ENCODE measurements around the gene ACBD4.
A peak's percentile ranks its signal among the peaks of the same experiment; 100 is the strongest.

The ACBD4 gene

DNA sequence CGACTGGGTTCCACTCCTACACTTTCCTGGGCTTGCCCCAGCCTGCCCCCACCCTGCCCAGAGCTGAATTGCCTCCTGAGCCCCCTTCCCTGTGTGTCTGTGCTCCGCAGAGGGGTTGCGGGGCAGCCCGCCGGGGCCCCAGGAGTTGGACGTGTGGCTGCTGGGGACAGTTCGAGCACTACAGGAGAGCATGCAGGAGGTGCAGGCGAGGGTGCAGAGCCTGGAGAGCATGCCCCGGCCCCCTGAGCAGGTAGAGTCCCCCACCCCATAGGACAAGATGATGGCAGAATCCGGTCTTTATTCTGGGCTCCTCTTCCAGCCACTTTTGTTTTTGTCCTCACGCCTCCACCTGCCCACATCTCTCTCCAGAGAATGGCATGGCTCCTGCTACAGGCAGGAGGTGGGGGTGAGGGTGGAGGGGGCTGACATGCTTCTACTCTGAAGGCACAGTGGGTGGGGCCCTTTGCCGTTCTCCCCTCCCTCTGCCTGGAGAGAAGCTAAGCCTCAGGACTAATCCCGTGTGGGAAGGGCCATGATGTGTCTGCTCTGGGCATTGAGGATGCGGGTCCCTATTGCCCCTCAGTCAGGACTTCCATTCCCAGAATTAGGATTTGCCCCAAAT, 3.5 kb downstream of the ACBD4 start:
- DNase-seq: no peak

DNA sequence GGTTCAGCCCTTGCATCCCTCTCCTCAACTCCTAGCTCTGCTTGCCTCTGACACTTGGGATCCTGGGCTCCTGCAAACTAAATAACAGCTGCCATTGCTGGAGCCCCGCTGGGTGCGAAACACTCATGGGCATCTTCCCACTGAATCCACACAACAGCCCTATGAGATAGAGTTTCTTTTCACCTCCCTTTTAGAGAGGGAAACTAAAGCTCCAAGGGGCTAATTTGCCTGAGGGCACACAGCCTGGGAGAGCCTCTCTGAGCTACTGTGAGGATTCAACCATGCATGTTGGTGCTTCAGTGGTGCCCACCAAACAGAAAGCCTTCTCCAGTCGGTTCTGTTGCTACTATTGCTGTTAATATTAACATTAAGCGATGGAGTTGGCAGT, 4.0 kb downstream of the ACBD4 start:
- DNase-seq: no peak

DNA sequence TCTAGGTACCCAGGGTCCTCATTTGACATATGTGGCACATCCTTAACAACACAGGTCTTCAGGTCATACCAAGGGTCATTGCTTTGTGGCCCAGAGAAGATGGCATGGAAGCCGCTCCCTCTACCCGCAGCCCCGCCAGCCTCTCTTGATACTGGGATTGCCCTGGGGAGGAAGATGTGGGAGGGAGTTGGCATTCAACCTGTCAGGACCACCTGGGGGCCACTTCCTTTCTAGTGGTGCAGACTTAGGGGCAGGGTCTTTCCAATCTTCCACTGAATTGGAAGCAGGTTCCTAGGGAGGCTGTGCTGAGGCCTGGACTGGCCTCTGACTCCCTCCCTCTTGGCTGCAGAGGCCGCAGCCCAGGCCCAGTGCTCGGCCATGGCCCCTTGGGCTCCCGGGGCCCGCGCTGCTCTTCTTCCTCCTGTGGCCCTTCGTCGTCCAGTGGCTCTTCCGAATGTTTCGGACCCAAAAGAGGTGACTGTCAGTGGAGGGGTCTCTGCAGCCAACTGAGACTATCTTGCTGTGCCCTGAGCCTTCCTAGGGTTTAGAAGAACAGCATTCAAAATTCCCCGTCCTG, 7.7 kb downstream of the ACBD4 start:
- no peak for DNase-seq

DNA sequence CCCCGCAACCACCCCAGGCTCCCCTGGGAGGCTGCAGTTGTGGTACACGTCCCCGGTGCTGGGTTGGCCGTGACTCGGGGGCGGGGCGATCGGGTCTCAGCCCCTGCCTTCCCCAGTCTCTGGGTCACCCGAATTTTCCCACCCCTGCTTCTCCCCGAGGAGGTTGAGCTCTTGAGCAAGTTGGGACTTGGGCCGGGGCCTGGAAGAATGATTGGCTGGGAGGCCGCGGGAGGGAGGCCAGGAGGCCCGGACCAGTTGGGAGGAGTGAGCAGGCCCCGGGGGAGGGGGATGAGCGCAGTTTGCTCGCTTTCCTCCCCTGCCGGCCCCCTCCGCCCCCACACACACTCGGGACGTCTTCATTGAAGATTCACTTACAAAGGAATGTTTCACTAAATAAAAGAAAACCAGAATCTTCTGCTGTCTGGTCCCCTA, 8.3 kb downstream of the ACBD4 start:
- DNase-seq: no peak

DNA sequence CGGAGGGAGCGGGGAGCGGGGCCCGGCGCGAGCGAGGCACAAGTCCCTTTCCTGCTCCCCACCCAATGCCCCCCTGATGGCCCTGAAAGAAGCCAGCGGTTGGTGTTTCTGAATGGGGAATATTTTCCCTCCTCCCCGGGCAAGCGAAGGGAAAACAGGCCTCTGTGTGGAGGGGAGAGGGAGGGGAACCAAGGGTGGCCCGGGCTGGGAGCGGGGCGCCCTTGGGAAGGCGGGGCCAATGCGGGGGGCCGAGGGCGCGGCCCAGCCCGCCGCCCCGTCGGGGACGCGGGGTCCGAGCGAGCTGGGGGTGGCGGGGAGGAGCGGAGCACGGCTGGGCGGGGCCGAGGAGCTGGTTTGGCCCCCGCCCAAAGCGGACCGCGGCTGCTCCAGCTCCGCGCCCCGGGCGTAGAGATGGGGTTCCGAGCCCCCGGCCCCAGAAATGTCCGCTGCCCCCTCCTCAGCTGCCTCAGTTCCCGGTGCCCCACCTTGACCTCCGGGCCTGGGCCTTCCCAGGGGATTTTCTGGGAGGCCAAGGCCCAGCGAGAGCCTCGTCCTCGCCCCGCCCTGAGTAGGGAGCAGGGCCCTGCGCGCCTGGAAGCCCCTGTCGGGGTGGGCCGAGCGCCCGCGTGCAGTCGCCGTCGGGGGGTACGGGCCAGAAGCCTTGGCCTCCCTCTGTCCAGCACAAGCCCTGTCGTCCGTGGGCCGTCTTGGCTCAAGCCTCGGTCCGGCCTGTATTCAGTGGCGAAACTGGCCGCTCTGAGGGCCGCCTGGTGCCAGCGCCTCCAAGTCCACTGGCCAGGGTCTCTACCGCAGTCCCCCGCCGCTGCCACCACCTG, 8.9 kb downstream of the ACBD4 start:
- peak; percentile 18 for DNase-seq

DNA sequence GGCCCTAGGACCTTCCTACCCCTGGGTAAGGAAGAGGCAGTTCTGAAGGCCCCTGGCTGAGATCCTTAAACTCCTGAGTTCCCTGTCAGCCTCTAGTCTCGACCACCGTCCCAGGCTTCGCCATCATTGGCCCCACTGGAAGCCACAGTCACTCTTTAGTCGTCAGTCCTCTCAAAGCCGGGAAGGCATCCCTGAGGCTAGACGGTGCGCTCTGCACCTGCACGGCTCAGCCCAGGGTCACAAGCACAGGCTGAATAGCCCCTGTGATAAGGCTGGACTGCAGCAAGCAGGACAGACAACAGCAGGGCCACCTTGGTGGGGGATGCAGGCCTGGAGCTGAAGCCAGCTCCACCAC, 9.5 kb downstream of the ACBD4 start:
- no peak for DNase-seq

DNA sequence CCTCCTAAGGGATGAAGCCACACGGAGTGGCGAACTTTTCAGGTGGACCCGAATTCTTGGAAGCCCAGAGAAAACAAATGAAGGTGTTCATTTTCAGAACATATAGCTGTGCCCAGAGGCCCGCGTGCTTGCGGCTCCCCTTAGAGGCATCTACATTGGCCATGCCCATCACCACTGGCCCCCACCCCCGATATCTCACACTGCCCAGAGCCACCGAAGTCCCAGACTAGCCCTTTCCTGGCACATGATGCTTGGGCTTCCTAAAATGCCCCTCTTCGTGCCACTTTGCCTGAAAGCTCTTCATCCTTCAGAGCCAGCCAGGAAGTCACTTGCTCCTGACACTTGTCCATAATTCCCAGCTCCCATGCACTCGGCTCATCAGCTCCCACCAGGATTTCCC, 10.7 kb downstream of the ACBD4 start:
- no peak for DNase-seq

DNA sequence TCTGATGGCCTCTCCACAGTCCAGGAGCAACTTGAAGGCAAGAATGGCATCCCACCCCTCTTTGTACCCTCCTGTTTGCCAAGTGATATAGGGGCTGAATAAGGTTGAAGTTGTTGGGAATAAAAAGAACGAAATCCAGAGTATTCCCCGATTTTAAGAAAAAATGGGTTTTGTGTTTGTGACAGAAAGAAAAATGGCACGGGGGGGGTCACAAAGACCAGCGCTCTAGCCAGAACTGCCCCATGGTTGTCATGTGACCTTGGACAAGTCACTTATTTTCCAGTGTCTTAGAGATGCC, 11.1 kb downstream of the ACBD4 start:
- no peak for DNase-seq

DNA sequence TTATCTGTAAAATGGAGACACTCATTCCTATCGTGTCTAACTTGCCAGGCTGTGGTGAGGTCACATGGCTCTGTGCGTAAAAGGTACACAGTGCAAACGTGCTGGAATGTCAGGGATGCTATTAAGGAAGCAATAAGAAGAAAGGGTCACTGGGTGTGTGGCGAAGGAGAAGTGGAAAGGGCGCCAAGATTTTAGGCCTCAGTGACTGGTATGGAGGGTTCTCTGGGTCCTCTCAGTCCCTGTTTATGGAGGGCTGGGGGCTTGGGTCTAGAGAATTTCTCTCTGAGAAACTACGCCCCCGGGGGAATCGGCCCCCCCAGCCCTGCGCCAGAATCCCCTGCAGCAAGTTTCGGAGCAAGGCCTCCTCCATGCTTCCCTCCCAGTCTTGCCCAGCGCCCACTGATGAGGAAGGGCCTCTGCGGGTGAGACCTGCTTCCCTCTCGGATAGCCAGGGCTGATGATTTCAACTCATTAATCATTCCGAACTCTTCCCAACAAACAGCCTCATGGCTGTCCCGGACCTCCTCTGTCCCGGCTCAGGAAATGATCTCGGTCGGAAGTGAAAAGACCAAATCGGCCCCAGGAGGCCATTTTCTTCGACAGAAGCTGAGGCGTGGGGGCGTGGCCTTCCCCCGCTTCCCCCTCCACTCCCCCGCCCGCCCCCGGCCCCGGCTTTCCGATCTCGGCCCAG, 11.5 kb downstream of the ACBD4 start:
- DNase-seq: peak; percentile 87

DNA sequence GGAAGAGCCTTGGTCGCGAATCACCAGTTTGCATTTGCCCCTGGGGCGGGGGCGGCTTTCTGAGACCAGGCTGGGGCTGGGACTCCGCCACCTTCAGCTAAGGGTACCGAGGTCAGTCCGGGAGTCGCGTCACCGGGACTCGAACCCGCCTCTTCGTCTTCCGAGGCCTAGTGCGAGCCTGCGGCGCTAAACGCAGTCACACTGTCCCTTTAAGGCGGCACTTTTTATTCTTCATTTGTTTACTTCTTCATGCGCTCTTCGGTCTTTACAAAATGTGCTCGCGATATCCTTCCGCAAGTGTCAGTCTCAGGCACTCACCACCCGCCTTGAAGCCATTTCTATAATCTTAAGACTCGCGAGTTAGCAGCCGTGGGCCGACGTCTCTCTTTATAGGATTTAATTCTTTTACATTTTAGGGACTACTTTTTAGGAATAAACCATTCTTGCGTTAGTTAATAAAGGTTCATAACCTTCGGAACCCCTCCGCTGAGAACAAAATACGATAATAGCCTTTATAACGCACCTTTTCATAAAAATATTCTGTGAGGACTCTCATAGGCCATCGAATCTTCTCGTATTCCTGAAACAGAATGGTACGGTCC, 12.2 kb downstream of the ACBD4 start:
- peak; percentile 91 for DNase-seq

DNA sequence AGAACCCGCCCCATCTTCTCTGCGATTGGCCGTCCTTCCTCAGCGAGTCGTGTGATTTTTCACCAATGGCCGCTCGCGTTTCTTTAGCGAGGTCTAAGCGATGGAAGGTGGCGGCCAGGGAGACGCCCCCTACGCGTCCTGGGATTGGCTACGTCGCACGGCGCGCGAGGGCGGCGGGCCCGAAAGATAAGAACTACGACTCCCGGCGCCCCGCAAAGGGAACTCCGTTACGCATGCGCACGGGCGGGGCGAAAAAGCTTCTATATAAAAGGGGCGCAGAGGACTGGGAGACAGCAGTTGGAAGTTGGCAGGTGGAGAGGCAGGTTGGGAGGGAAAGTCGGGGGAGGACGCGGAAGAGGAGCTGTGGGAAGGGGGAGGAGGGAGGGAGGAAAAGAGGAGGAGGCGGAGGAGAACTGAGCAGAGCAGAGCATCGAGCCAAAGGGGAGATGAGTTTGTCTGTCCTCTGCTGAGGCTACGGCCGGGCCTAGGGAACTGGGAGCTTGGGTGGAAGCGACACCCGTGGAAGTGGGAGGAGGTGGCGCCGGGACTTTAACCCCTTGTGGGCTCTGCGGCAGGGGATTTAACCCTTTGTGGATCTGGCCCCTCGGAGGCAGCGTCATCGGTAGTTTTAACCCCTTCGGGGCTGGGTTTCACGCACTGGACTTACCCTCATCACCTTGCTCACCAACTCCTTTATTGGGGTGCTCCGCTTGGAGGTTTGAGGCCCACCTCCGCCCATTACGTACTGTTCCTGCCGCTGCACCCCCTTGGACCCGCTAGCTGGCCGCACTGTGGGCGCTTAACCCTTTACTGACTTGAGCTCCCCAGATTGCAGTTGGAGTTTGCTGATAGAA, 12.9 kb downstream of the ACBD4 start, which contains the start of gene HEXIM1:
Gene HEXIM1, plus strand, starts transcription at position 293 of the 854 bp plus-strand sequence. CDS start 716 bp downstream, outside the sequence.
- peak; percentile 100 for DNase-seq

DNA sequence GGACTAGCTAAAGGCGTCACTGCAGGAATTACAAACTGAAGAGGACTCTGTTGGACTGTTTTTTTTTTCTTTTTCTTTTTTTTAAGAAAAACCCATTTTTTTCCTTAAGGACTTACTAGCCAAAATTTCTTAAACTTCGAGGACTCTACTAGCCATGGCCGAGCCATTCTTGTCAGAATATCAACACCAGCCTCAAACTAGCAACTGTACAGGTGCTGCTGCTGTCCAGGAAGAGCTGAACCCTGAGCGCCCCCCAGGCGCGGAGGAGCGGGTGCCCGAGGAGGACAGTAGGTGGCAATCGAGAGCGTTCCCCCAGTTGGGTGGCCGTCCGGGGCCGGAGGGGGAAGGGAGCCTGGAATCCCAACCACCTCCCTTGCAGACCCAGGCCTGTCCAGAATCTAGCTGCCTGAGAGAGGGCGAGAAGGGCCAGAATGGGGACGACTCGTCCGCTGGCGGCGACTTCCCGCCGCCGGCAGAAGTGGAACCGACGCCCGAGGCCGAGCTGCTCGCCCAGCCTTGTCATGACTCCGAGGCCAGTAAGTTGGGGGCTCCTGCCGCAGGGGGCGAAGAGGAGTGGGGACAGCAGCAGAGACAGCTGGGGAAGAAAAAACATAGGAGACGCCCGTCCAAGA, 13.7 kb downstream of the ACBD4 start:
- peak; percentile 71 for DNase-seq

DNA sequence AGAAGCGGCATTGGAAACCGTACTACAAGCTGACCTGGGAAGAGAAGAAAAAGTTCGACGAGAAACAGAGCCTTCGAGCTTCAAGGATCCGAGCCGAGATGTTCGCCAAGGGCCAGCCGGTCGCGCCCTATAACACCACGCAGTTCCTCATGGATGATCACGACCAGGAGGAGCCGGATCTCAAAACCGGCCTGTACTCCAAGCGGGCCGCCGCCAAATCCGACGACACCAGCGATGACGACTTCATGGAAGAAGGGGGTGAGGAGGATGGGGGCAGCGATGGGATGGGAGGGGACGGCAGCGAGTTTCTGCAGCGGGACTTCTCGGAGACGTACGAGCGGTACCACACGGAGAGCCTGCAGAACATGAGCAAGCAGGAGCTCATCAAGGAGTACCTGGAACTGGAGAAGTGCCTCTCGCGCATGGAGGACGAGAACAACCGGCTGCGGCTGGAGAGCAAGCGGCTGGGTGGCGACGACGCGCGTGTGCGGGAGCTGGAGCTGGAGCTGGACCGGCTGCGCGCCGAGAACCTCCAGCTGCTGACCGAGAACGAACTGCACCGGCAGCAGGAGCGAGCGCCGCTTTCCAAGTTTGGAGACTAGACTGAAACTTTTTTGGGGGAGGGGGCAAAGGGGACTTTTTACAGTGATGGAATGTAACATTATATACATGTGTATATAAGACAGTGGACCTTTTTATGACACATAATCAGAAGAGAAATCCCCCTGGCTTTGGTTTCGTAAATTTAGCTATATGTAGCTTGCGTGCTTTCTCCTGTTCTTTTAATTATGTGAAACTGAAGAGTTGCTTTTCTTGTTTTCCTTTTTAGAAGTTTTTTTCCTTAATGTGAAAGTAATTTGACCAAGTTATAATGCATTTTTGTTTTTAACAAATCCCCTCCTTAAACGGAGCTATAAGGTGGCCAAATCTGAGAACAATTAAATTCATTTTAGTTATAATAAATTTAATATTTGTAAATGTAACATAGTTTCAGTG, 14.5 kb downstream of the ACBD4 start:
- peak; percentile 29 for DNase-seq

DNA sequence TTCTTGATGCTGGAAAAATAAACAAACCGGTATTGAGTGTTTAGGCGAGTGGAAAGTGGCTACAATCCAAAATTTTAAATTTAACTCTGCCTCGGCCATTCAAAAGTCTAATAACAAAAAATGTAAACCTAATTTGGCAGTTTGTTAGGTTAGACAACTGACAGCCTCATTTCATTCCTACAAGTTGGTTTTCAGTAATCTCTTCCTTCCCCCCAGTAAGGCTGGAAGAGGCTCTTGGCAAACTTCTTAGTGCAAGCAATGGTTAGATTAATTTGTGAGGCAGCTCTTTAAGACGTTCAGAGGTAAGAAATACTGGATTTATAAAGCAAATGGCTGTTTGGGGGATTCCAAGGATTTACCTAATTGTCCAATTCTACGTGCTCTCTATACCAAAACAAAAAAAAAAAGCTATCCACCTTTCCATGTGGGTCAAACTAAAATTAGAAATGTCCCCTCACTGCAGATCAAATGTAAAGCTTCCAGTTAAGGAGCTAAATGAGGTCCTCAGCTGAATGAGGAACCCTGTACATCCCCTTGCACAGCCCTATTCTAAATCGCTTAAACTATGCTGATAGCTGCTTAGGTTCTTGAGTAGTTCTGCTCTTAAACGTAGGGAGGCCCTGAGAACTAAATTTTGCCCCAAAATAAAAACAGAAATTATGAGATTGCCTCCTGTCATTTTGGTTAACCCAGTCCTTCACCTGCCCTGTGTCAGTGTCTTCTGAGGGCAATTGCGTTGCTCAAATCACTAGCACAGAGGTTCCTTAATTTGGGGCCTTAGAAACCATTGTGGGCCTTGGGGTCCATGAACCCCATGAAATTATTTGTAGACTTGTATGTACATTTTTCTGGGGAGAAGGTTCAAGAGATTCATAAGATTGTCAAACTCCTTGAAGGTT, 15.7 kb downstream of the ACBD4 start:
- no peak for DNase-seq

DNA sequence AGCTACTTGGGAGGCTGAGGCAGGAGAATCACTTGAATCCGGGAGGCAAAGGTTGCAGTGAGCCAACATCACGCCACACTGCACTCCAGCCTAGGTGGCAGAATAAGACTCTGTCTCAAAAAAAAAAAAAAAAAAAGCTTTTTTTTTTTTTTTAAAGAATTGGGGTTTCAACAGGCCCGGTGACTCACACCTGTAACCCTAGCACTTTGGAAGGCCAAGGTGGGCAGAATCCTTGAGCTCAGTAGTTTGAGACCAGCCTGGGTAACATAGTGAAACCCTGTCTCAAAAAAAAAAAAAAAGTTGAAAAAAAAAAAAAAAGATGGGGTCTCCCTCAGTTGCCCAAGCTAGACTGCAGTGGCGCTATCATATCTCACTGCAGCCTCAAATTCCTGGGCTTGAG, 19.5 kb downstream of the ACBD4 start:
- no peak for DNase-seq

DNA sequence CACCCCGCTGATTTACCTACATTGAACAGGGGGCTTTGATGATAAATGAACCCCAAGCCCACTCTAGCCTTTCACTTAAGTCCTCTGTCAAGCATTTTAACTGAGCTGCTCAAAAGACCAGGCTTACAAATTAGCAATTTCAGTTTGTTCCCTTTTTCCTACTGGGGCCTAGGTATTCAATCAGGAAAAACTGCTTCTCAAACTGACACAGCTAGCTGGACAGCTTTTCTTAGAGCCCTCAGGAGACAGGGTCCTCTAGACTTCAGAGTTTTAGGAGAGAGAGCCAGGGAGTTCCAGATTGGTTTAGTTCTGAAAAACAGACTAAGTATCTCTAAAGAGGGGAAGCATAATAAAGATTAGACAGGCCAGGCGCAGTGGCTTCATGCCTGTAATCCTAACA, 20.0 kb downstream of the ACBD4 start:
- DNase-seq: no peak

DNA sequence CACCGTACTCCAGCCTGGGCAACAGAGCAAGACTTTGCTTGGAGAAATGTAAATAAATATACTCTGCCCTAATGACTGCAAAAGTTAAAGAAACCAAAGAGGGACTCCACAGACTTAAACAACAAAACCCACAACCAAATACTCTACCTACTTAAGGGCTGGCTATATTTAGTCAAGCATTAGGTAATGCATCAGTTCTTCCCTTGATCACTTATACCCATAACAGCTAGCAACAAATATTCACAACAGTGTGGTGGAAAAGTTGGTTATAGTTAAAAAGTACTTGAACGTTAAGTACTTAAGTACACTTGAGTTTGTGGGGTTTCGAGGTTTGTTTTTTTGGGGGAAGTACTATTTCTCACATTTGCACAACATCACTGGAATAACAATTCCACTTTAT, 20.8 kb downstream of the ACBD4 start:
- no peak for DNase-seq

DNA sequence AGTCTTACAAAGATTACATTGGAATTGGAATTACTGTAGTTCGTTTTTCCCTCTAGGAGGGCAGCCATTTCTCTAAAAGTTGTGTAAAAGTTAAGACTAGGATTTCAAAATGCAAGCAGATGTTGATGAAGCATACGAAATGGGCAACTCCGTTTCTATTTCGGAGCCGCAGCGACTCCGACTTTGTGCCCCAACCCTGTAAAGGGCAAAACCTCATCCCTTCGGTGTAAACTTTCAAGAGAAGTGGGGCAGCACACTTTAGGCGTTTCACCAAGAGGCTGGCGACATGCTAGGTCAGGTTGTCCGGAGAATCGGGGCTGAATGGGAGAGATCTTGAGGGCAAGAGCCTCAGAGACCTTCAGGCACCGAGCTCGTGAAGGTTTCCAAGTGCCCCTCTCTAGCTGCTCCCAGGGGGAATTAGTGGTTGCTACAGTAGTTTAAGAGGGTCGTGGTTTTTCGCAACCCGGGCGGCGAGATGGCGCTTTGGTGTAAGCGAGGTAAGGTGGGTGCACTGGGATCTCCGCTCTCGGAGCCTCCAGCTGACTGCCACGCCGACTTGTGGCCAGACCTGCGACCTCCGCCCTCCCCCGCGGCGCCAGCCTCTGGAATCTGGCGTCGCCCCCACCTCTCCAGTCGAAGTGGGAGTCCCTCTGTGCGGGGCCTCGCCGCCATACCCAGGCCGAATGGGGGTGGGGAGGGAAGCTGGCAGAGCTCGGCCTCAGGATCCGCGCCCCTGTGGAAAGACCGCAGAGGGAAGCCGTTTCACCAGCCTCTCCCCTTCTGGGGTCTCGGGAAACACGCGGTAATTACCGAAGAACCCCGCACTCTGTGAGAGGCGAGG, 25.2 kb downstream of the ACBD4 start:
- peak; percentile 52 for DNase-seq
